K562 (cell line): ENCODE data around the gene PLCB3. TPM values are rescaled to one million over a fixed set of nuclear protein-coding genes. Genes with fewer than 3 reads are reported as not detected.
A peak's percentile ranks its signal among the peaks of the same experiment; 100 is the strongest.

Experiments
- BACH1 ChIP-seq: fragments of 200-800 bp; sonication (Bioruptor generic); IDR thresholded peaks from 2 replicates; pipeline ENCODE4 v1.6.1; 2016; ENCODE audit warnings: missing genetic modification characterization, missing compliant biosample characterization
- CBX3 ChIP-seq, 2 experiments: IDR thresholded peaks; 1 replicate in 1 of 2; 2 replicates in 1 of 2; pipeline ENCODE4 v1.6.1; 2012; ENCODE audit warnings: inconsistent platforms in 2 of 2, low read length in 2 of 2, borderline replicate concordance in 1 of 2, control low read depth in 1 of 2
- DACH1 ChIP-seq: fragments of 450-650 bp; IDR thresholded peaks from 2 replicates; pipeline ENCODE4 v1.6.1; 2018; ENCODE audit not compliant: partially characterized antibody
- ELK1 ChIP-seq: sonication (generic); formaldehyde crosslinking; IDR thresholded peaks from 2 replicates; pipeline ENCODE4 v1.8.1; 2022; ENCODE audit warnings: missing genetic modification reagents
- FOXP4 ChIP-seq: sonication (generic); formaldehyde crosslinking; IDR thresholded peaks from 2 replicates; pipeline ENCODE4 v1.8.0; 2022; ENCODE audit warnings: mild to moderate bottlenecking, missing genetic modification reagents, borderline replicate concordance
- GABPB2 ChIP-seq: fragments of 250-450 bp; sonication (Bioruptor Pico); conservative IDR thresholded peaks from 2 replicates; pipeline ENCODE4 v1.5.1; 2021; ENCODE audit warnings: mild to moderate bottlenecking
- L3MBTL2 ChIP-seq: fragments of 450-650 bp; IDR thresholded peaks from 2 replicates; pipeline ENCODE4 v1.6.1; 2016; ENCODE audit warnings: mild to moderate bottlenecking, moderate library complexity
- MAFG ChIP-seq: fragments of 450-650 bp; conservative IDR thresholded peaks from 2 replicates; pipeline ENCODE4 v1.6.1; 2016; ENCODE audit warnings: missing genetic modification characterization, missing compliant biosample characterization
- MCM2 ChIP-seq: fragments of 450-650 bp; IDR thresholded peaks from 2 replicates; pipeline ENCODE4 v1.6.1; 2017; ENCODE audit warnings: low read depth, mild to moderate bottlenecking
- MCM3 ChIP-seq: fragments of 450-650 bp; IDR thresholded peaks from 2 replicates; pipeline ENCODE4 v1.6.1; 2016
- MCM5 ChIP-seq: fragments of 450-650 bp; IDR thresholded peaks from 2 replicates; pipeline ENCODE4 v1.6.1; 2016; ENCODE audit warnings: low read depth
- MEF2A ChIP-seq: IDR thresholded peaks from 2 replicates; pipeline ENCODE4 v1.6.1; 2011; ENCODE audit warnings: low read depth, mild to moderate bottlenecking, low read length, moderate library complexity; ENCODE audit not compliant: control insufficient read depth
- PHF21A ChIP-seq: fragments of 450-650 bp; IDR thresholded peaks from 2 replicates; pipeline ENCODE4 v1.6.1; 2017; ENCODE audit warnings: low read depth, borderline replicate concordance
- SMAD3 ChIP-seq: fragments of 450-650 bp; formaldehyde crosslinking; conservative IDR thresholded peaks from 2 replicates; pipeline ENCODE4 v1.4.0; 2020; ENCODE audit warnings: mild to moderate bottlenecking
- TBL1XR1 ChIP-seq, 2 experiments: IDR thresholded peaks; 2 replicates each; pipeline ENCODE4 v1.6.1; 2012; ENCODE audit warnings: improper control_type of control experiment in 2 of 2, low read length in 2 of 2, mild to moderate bottlenecking in 1 of 2
- ZBTB5 ChIP-seq: fragments of 450-650 bp; IDR thresholded peaks from 2 replicates; pipeline ENCODE4 v1.6.1; 2017; ENCODE audit warnings: antibody characterized with exemption
- ZNF143 ChIP-seq: sonication (generic); formaldehyde crosslinking; IDR thresholded peaks from 2 replicates; pipeline ENCODE4 v1.9.0; 2022; ENCODE audit warnings: mild to moderate bottlenecking, missing genetic modification reagents
- ZNF253 ChIP-seq: fragments of 250-450 bp; sonication (Bioruptor Pico); conservative IDR thresholded peaks from 2 replicates; pipeline ENCODE4 v1.6.1; 2021; ENCODE audit warnings: mild to moderate bottlenecking
- ZNF696 ChIP-seq: fragments of 250-450 bp; sonication (Bioruptor Pico); conservative IDR thresholded peaks from 2 replicates; pipeline ENCODE4 v1.4.0; 2020; ENCODE audit warnings: mild to moderate bottlenecking, moderate library complexity
- polyA plus RNA-seq, 8 experiments: library from polyadenylated mRNA; depleted of rRNA in 4 of 8; stranded (reverse) in 5 of 8; unstranded in 3 of 8; fragments of >200 nt; fragmentation: Nextera tagmentation in 2 of 8; fragmentation: Illumina TruSeq in 1 of 8; extraction: Ambion mirVana in 2 of 8; extraction: Trizol in 1 of 8; gene quantifications; 2 replicates each; pipeline versions ENCODE4 v1.2.1 to v1.2.3, GENCODE V29; 2011 to 2014; ENCODE audit warnings: inconsistent platforms in 1 of 8, missing spikeins in 1 of 8
- total RNA-seq, 7 experiments: library from RNA; depleted of rRNA in 6 of 7; stranded (reverse); fragments of >200 nt in 6 of 7; fragmentation: Illumina TruSeq in 2 of 7; extraction: Trizol in 2 of 7; gene quantifications; 2 replicates each; pipeline versions ENCODE4 v1.2.1 to v1.2.3, GENCODE V29; 2011 to 2021; ENCODE audit warnings: low replicate concordance in 1 of 7
- TF ChIP-seq, protein P1 (sequence below): fragments of 450-650 bp; conservative IDR thresholded peaks from 2 replicates; pipeline ENCODE4 v1.6.1; 2016; ENCODE audit warnings: missing genetic modification characterization, low read depth, mild to moderate bottlenecking, missing compliant biosample characterization, moderate library complexity
- TF ChIP-seq, protein P2 (sequence below): fragments of 450-650 bp; formaldehyde crosslinking; IDR thresholded peaks from 2 replicates; pipeline ENCODE4 v1.4.0; 2022; ENCODE audit warnings: missing genetic modification characterization

PLCB3 gene
- total and polyA plus RNA-seq, 9 of the 15 experiments (the other 6 are each of a cell fraction or from before 2014, with no cell fraction given): 0.31 to 44.8 (median 14.6) TPM

DNA sequence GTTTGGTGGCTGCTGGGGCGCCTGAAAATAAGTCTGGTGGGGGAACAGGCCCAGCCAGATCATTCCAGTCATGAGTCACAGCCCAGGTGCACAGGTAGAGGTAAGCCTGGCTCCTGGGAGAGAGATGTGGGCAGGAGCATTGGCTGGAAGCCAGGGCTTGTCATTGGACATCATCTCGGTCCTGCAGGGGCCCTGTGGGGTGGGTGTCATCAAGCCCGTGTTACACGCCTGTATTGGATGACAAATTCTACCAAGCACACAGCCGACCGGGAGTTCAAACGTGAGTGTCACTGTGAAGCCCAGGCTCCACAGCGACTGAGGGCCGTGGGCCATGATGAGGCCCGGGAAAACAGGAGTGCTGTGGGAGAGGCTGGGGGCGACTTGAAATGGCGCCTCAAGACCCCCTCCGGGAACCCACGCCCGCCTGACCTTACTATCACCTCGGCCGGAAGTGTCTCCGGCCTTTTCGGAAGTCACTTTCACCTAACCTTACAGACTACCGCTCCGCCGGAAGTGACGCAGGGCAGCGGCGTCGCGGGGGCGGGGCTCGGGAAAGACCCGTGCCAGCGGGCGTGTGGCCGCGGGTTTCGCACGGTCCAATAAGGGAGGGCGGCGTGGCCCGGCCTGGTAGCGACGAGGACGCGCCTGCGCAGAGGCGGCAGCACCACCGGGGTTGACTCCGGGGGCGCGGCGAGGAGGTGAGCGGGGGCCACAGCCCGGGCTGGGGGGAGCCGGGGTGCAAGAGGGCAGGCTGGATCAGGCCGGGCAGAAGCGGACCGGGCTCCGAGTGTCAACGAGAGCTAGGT is 10.7 kb upstream of the PLCB3 start, which contains the start of gene FKBP2 (continued):
- TF ChIP-seq PHF21A (0 out of 2 replicates have a peak, but pooled peaks have one; percentile 42), GABPB2 (CRISPR knock-in tag) (no peak), ZNF253 (no peak), ELK1 (CRISPR knock-in tag) (no peak), TBL1XR1 (IDR thresholded peaks at IDR 0.05; ENCODE audit: low read length in 2 of 2) (peak in 1 of 2 experiments; percentile 34; a peak in 1 of 4 replicates), ZNF696 (CRISPR knock-in tag) (0 out of 2 replicates have a peak, but pooled peaks have one; percentile 56), FOXP4 (CRISPR knock-in tag) (peak; percentile 40; the same call in 1 of the 2 replicates), ZBTB5 (no peak), MCM2 (no peak), MCM3 (no peak), SMAD3 (CRISPR knock-in tag) (peak; percentile 69; the same call in 1 of the 2 replicates), L3MBTL2 (peak; percentile 56), MAFG (tag) (no peak), MEF2A (no peak), BACH1 (no peak; the same call in 1 of the 2 replicates), CBX3 (IDR thresholded peaks at IDR 0.05; ENCODE audit: borderline replicate concordance in 1 of 2, low read length in 2 of 2) (peak in 1 of 2 experiments; percentile 19; a peak in 1 of 3 replicates), DACH1 (no peak), ZNF143 (CRISPR knock-in tag) (no peak), MCM5 (no peak)
- TF ChIP-seq, protein P1, sequence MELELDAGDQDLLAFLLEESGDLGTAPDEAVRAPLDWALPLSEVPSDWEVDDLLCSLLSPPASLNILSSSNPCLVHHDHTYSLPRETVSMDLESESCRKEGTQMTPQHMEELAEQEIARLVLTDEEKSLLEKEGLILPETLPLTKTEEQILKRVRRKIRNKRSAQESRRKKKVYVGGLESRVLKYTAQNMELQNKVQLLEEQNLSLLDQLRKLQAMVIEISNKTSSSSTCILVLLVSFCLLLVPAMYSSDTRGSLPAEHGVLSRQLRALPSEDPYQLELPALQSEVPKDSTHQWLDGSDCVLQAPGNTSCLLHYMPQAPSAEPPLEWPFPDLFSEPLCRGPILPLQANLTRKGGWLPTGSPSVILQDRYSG: no peak
- TF ChIP-seq, protein P2, sequence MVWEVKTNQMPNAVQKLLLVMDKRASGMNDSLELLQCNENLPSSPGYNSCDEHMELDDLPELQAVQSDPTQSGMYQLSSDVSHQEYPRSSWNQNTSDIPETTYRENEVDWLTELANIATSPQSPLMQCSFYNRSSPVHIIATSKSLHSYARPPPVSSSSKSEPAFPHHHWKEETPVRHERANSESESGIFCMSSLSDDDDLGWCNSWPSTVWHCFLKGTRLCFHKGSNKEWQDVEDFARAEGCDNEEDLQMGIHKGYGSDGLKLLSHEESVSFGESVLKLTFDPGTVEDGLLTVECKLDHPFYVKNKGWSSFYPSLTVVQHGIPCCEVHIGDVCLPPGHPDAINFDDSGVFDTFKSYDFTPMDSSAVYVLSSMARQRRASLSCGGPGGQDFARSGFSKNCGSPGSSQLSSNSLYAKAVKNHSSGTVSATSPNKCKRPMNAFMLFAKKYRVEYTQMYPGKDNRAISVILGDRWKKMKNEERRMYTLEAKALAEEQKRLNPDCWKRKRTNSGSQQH (CRISPR knock-in tag): no peak
